GM12878 (cell line): ENCODE data around the gene SLC13A4. TPM values are rescaled to one million over a fixed set of nuclear protein-coding genes. Genes with fewer than 3 reads are reported as not detected.

ENCODE experiments used
- ATAC-seq: fragments of 200-7000 bp; cut with Tn5 transposase; 3 replicates; pipeline ENCODE4 v1.9.1; 2020; ENCODE audit warnings: mild to moderate bottlenecking, moderate library complexity
- BruUV-seq: library from RNA; stranded (reverse); fragments of 400-500 nt; replicated peaks from 2 replicates; lab custom pipeline; 2021; lab: Mats Ljungman, UMichigan
- CTCF ChIA-PET: fragments of 300-600 bp; sonication (Branson Sonifier 250); formaldehyde crosslinking; extraction: SDS; loops from one replicate; lab custom pipeline; 2021; ENCODE audit warnings: inconsistent platforms; lab: Yijun Ruan, JAX
- POLR2A ChIA-PET: fragments of 350-600 bp; formaldehyde crosslinking; extraction: SDS; loops from one replicate; lab custom pipeline; 2021; ENCODE audit warnings: inconsistent platforms; lab: Charles Lee
- RAD21 ChIA-PET: fragments of 300-600 bp; sonication (Branson Sonifier 250); formaldehyde crosslinking; loops from one replicate; lab custom pipeline; 2023; ENCODE audit warnings: antibody characterized with exemption; ENCODE audit not compliant: unreplicated experiment; lab: Charles Lee
- SMC1A ChIA-PET: fragments of 300-600 bp; sonication (Branson Sonifier 250); formaldehyde crosslinking; loops from one replicate; lab custom pipeline; 2023; ENCODE audit not compliant: unreplicated experiment, uncharacterized antibody; lab: Charles Lee
- DNase-seq: peaks from one replicate; pipeline ENCODE4 v3.0.0-alpha.2; 2011; ENCODE audit warnings: low read depth, low spot score
- FAIRE-seq: peaks from 3 replicates; lab custom pipeline; 2011; peaks lifted over from hg19 to GRCh38; lab: Jason Lieb, UNC
- H2AFZ ChIP-seq: 2 replicates; pipeline ENCODE4 v1.6.0; 2011; ENCODE audit warnings: low read depth, low read length, control low read depth; ENCODE audit not compliant: control insufficient read depth
- H3K27ac ChIP-seq: 2 replicates; pipeline ENCODE4 v1.5.1; 2011; ENCODE audit warnings: control low read depth; ENCODE audit not compliant: control insufficient read depth, insufficient read depth
- H3K27me3 ChIP-seq, 2 experiments: replicated peaks in 1 of 2; 2 replicates each; pipeline versions ENCODE4 v1.6.0 to v1.6.1; 2011; ENCODE audit warnings: low read length in 1 of 2; ENCODE audit not compliant: control insufficient read depth in 2 of 2, insufficient read depth in 2 of 2
- H3K36me3 ChIP-seq, 2 experiments: 2 replicates each; pipeline ENCODE4 v1.5.1; 2011; ENCODE audit warnings: low read length in 1 of 2; ENCODE audit not compliant: control insufficient read depth in 2 of 2, insufficient read depth in 2 of 2
- H3K4me1 ChIP-seq: 2 replicates; pipeline ENCODE4 v1.6.1; 2011; ENCODE audit warnings: mild to moderate bottlenecking, low read length, moderate library complexity, mixed read lengths; ENCODE audit not compliant: control insufficient read depth, insufficient read depth
- H3K4me2 ChIP-seq: 2 replicates; pipeline ENCODE4 v1.6.0; 2011; ENCODE audit warnings: control low read depth; ENCODE audit not compliant: control insufficient read depth, insufficient read depth
- H3K4me3 ChIP-seq: fragments of 200-600 bp; sonication (generic); 2 replicates; pipeline ENCODE4 v1.5.1; 2016
- H3K79me2 ChIP-seq: 2 replicates; pipeline ENCODE4 v1.6.0; 2011; ENCODE audit warnings: low read length; ENCODE audit not compliant: control insufficient read depth, insufficient read depth
- H3K9ac ChIP-seq: 2 replicates; pipeline ENCODE4 v1.8.0; 2011; ENCODE audit warnings: low read length, control low read depth, mixed read lengths; ENCODE audit not compliant: control insufficient read depth, insufficient read depth
- H3K9me3 ChIP-seq: replicated peaks from 3 replicates; pipeline ENCODE4 v1.5.1; 2011; ENCODE audit warnings: mild to moderate bottlenecking, low read length; ENCODE audit not compliant: control insufficient read depth, insufficient read depth
- H4K20me1 ChIP-seq: 2 replicates; pipeline ENCODE4 v1.6.0; 2011; ENCODE audit not compliant: control insufficient read depth, insufficient read depth
- CBX5 ChIP-seq: sonication (generic); IDR thresholded peaks from 2 replicates; pipeline ENCODE4 v1.6.1; 2016; ENCODE audit warnings: low read depth, moderate library complexity, mild to moderate bottlenecking, inconsistent platforms
- NFIC ChIP-seq: IDR thresholded peaks from 2 replicates; pipeline ENCODE4 v1.6.1; 2012; ENCODE audit warnings: low read depth, mild to moderate bottlenecking, inconsistent platforms, low read length, moderate library complexity
- NFYB ChIP-seq: IDR thresholded peaks from 2 replicates; pipeline ENCODE4 v1.6.1; 2011; ENCODE audit warnings: low read depth, mild to moderate bottlenecking, low read length, improper control_type of control experiment, moderate library complexity; ENCODE audit not compliant: insufficient read depth
- RCOR1 ChIP-seq: conservative IDR thresholded peaks from 2 replicates; pipeline ENCODE4 v1.6.1; 2012; ENCODE audit warnings: low read depth, low read length, improper control_type of control experiment
- STAT1 ChIP-seq: fragments of 450-650 bp; conservative IDR thresholded peaks from 2 replicates; pipeline ENCODE4 v1.6.1; 2014; ENCODE audit warnings: antibody characterized with exemption, mild to moderate bottlenecking
- WGBS: methylation state at CpG from one replicate; pipeline ENCODE4 v1.1.6; 2016; ENCODE audit warnings: low lambda C conversion rate; ENCODE audit not compliant: insufficient replicate concordance, insufficient coverage; ENCODE audit errors: missing lambda C conversion rate; 5-methylcytosine and 5-hydroxymethylcytosine counted together
- in situ Hi-C: fragments of 300-500 bp; cut with MboI; formaldehyde crosslinking; loops from 9 replicates; pipeline ENCODE4 v1.14.3; 2018; ENCODE audit warnings: mixed read lengths
- intact Hi-C: fragments of 100-400 bp; cut with micrococcal nuclease; formaldehyde crosslinking; loops from one replicate; pipeline ENCODE4 v1.14.2; 2022; ENCODE audit not compliant: unreplicated experiment
- polyA plus RNA-seq, 11 experiments: library from polyadenylated mRNA; depleted of rRNA in 4 of 11; unstranded in 6 of 11; stranded (reverse) in 5 of 11; fragments of >200 nt; fragmentation: Nextera tagmentation in 4 of 11; fragmentation: Illumina TruSeq in 1 of 11; extraction: Ambion mirVana in 4 of 11; extraction: Trizol in 1 of 11; gene quantifications; 1 replicate in 1 of 11; 2 replicates in 10 of 11; pipeline versions ENCODE4 v1.2.1 to v1.2.3, GENCODE V29; 2011 to 2016; ENCODE audit warnings: inconsistent platforms in 2 of 11, missing spikeins in 2 of 11, low read depth in 1 of 11
- total RNA-seq, 4 experiments: library from RNA; depleted of rRNA in 3 of 4; stranded (reverse); fragments of >200 nt in 3 of 4; fragmentation: Illumina TruSeq in 1 of 4; extraction: Trizol in 1 of 4; gene quantifications; 2 replicates each; pipeline versions ENCODE4 v1.2.1 to v1.2.3, GENCODE V29; 2013 to 2021
- TF ChIP-seq, protein P1 (sequence below): fragments of 450-650 bp; IDR thresholded peaks from 2 replicates; pipeline ENCODE4 v1.6.1; 2016; ENCODE audit warnings: mild to moderate bottlenecking
- TF ChIP-seq, protein P2 (sequence below): fragments of 450-650 bp; formaldehyde crosslinking; IDR thresholded peaks from 2 replicates; pipeline ENCODE4 v1.4.0; 2020; ENCODE audit warnings: mild to moderate bottlenecking, moderate library complexity
- TF ChIP-seq, protein P3 (sequence below): fragments of 450-650 bp; IDR thresholded peaks from 2 replicates; pipeline ENCODE4 v1.6.1; 2018; ENCODE audit warnings: mild to moderate bottlenecking, low read depth, moderate library complexity; ENCODE audit not compliant: partially characterized antibody
- TF ChIP-seq, protein P4 (sequence below): IDR thresholded peaks from 2 replicates; pipeline ENCODE4 v1.6.1; 2012; ENCODE audit warnings: low read depth, low read length, improper control_type of control experiment
- TF ChIP-seq, protein P5 (sequence below): fragments of 450-650 bp; IDR thresholded peaks from 2 replicates; pipeline ENCODE4 v1.6.1; 2017; ENCODE audit warnings: mild to moderate bottlenecking, moderate library complexity

Gene SLC13A4
- total and polyA plus RNA-seq, 10 of the 15 experiments (the other 5 are each of a cell fraction or from before 2014, with no cell fraction given), result 0.14 to 0.23 (median 0.20) TPM; not detected in 7

DNA sequence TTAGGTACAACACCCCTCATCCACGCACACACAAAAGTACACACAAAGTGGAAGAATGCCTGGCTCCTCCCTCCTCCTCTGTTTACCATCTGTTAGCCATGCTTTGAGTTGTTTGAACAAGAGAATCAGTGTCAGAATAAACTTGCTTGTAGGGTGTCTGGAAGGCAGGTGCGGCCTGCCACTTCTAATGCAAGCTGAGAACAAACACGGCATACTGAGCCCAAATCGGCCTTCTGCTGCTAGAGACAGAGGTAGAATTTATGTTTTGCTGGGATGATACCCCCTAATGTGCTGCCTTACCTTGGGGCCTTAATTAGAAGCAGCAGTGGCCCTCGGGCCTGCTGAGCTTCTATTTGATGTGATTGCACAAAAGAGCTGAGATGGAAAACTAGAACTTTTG is 45.5 kb upstream of the SLC13A4 start:
- CTCF ChIA-PET, result interaction anchor here (0.5 to 1.3 kb wide), 2 partner anchors 98 to 234 kb away, joined by 3 read pairs; no protein-coding TSS in a partner anchor
- intact Hi-C loops, result no loop called here
- H4K20me1 ChIP-seq, result no peaks in the 10 kb centered on the region
- H3K9me3 ChIP-seq, result no peaks in the 10 kb centered on the region; the same call in 2 of the 3 replicates
- no peak for ATAC-seq
- H3K27me3 ChIP-seq, result no peaks in the 10 kb centered on the region; a peak in 1 of 4 replicates
- H3K36me3 ChIP-seq, result no peaks in the 10 kb centered on the region
- BruUV-seq, result no TSS peak
- SMC1A ChIA-PET, result no interaction called here
- RAD21 ChIA-PET, result interaction anchor here (0.9 kb wide), 1 partner anchor 99 kb away, joined by 3 read pairs; no protein-coding TSS in a partner anchor
- WGBS, result 48% methylated on average over 5 of the region's 5 CpGs
- POLR2A ChIA-PET, result no interaction called here
- H3K4me2 ChIP-seq, result no peak overlapping the region
- no peak for FAIRE-seq
- in situ Hi-C loops, result no loop called here
- no peak for DNase-seq
- H2AFZ ChIP-seq, result no peak overlapping the region
- no peaks in the 10 kb centered on the region for H3K4me1 ChIP-seq
- no peak overlapping the region for H3K4me3 ChIP-seq
- H3K9ac ChIP-seq, result no peak overlapping the region
- H3K79me2 ChIP-seq, result no peaks in the 10 kb centered on the region
- no peak overlapping the region for H3K27ac ChIP-seq
- TF ChIP-seq, protein P1, sequence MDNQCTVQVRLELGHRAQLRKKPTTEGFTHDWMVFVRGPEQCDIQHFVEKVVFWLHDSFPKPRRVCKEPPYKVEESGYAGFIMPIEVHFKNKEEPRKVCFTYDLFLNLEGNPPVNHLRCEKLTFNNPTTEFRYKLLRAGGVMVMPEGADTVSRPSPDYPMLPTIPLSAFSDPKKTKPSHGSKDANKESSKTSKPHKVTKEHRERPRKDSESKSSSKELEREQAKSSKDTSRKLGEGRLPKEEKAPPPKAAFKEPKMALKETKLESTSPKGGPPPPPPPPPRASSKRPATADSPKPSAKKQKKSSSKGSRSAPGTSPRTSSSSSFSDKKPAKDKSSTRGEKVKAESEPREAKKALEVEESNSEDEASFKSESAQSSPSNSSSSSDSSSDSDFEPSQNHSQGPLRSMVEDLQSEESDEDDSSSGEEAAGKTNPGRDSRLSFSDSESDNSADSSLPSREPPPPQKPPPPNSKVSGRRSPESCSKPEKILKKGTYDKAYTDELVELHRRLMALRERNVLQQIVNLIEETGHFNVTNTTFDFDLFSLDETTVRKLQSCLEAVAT, result no peak
- TF ChIP-seq CBX5 (no peak), STAT1 (no peak), NFYB (no peak), NFIC (no peak), RCOR1 (no peak)
- TF ChIP-seq, protein P2, sequence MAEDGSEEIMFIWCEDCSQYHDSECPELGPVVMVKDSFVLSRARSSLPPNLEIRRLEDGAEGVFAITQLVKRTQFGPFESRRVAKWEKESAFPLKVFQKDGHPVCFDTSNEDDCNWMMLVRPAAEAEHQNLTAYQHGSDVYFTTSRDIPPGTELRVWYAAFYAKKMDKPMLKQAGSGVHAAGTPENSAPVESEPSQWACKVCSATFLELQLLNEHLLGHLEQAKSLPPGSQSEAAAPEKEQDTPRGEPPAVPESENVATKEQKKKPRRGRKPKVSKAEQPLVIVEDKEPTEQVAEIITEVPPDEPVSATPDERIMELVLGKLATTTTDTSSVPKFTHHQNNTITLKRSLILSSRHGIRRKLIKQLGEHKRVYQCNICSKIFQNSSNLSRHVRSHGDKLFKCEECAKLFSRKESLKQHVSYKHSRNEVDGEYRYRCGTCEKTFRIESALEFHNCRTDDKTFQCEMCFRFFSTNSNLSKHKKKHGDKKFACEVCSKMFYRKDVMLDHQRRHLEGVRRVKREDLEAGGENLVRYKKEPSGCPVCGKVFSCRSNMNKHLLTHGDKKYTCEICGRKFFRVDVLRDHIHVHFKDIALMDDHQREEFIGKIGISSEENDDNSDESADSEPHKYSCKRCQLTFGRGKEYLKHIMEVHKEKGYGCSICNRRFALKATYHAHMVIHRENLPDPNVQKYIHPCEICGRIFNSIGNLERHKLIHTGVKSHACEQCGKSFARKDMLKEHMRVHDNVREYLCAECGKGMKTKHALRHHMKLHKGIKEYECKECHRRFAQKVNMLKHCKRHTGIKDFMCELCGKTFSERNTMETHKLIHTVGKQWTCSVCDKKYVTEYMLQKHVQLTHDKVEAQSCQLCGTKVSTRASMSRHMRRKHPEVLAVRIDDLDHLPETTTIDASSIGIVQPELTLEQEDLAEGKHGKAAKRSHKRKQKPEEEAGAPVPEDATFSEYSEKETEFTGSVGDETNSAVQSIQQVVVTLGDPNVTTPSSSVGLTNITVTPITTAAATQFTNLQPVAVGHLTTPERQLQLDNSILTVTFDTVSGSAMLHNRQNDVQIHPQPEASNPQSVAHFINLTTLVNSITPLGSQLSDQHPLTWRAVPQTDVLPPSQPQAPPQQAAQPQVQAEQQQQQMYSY (CRISPR knock-in tag), result no peak
- TF ChIP-seq, protein P3, sequence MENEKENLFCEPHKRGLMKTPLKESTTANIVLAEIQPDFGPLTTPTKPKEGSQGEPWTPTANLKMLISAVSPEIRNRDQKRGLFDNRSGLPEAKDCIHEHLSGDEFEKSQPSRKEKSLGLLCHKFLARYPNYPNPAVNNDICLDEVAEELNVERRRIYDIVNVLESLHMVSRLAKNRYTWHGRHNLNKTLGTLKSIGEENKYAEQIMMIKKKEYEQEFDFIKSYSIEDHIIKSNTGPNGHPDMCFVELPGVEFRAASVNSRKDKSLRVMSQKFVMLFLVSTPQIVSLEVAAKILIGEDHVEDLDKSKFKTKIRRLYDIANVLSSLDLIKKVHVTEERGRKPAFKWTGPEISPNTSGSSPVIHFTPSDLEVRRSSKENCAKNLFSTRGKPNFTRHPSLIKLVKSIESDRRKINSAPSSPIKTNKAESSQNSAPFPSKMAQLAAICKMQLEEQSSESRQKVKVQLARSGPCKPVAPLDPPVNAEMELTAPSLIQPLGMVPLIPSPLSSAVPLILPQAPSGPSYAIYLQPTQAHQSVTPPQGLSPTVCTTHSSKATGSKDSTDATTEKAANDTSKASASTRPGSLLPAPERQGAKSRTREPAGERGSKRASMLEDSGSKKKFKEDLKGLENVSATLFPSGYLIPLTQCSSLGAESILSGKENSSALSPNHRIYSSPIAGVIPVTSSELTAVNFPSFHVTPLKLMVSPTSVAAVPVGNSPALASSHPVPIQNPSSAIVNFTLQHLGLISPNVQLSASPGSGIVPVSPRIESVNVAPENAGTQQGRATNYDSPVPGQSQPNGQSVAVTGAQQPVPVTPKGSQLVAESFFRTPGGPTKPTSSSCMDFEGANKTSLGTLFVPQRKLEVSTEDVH, result no peak
- TF ChIP-seq, protein P4, sequence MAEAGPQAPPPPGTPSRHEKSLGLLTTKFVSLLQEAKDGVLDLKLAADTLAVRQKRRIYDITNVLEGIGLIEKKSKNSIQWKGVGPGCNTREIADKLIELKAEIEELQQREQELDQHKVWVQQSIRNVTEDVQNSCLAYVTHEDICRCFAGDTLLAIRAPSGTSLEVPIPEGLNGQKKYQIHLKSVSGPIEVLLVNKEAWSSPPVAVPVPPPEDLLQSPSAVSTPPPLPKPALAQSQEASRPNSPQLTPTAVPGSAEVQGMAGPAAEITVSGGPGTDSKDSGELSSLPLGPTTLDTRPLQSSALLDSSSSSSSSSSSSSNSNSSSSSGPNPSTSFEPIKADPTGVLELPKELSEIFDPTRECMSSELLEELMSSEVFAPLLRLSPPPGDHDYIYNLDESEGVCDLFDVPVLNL, result no peak
- TF ChIP-seq, protein P5, sequence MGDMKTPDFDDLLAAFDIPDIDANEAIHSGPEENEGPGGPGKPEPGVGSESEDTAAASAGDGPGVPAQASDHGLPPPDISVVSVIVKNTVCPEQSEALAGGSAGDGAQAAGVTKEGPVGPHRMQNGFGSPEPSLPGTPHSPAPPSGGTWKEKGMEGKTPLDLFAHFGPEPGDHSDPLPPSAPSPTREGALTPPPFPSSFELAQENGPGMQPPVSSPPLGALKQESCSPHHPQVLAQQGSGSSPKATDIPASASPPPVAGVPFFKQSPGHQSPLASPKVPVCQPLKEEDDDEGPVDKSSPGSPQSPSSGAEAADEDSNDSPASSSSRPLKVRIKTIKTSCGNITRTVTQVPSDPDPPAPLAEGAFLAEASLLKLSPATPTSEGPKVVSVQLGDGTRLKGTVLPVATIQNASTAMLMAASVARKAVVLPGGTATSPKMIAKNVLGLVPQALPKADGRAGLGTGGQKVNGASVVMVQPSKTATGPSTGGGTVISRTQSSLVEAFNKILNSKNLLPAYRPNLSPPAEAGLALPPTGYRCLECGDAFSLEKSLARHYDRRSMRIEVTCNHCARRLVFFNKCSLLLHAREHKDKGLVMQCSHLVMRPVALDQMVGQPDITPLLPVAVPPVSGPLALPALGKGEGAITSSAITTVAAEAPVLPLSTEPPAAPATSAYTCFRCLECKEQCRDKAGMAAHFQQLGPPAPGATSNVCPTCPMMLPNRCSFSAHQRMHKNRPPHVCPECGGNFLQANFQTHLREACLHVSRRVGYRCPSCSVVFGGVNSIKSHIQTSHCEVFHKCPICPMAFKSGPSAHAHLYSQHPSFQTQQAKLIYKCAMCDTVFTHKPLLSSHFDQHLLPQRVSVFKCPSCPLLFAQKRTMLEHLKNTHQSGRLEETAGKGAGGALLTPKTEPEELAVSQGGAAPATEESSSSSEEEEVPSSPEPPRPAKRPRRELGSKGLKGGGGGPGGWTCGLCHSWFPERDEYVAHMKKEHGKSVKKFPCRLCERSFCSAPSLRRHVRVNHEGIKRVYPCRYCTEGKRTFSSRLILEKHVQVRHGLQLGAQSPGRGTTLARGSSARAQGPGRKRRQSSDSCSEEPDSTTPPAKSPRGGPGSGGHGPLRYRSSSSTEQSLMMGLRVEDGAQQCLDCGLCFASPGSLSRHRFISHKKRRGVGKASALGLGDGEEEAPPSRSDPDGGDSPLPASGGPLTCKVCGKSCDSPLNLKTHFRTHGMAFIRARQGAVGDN, result no peak
